IPS DF 4.7 (cell line): ENCODE measurements around the gene RASL10A.
A peak's percentile ranks its signal among the peaks of the same experiment; 100 is the strongest.

Experiments
- DNase-seq: peaks from one replicate; pipeline ENCODE4 v3.0.0-alpha.2; 2013; ENCODE audit warnings: low spot score; ENCODE audit errors: extremely low read depth

Gene RASL10A

DNA sequence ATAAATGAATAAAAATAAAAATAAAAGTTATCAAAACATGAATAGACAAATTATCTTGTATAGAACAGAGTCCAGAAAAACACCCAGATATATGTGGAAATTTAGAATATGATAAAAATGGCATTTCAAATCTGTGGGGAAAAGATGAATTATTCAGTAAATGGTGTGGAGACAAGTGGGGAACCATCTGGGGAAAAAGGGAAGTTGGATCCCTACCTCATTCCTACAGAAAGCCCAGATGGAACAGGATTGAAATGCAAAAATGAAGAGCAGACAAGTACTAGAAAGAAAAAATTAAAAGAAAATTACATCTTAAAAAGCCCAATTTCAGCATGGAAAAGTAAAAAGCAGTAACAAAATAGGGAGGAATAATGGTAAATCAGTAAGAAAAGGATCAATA is 8.1 kb upstream of the RASL10A start:
- no peak for DNase-seq

- DNase-seq: no peak
Observed at GRCh38 chr22:29320546-29320945, 5.0 kb upstream of the RASL10A start.

DNA sequence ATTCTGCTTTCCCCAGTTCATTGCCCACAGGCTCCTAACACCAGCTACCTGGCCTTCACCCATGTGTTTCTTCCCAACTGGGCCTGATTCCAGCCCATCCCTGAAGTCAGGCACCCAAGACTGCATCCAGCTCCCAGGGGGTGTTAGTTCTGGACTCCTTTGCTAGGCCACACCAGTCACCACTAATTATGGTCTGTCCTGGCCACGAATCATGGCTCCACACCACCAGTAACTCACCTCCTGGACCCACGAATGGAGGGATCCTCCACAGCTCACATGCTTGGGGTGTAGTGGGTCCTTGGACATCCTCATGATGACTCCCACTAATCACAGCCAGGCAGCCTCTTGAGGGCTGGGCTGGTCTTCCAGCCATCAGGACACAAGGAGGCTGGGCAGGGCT is 3.6 kb upstream of the RASL10A start:
- no peak for DNase-seq

- no peak for DNase-seq
Observed at GRCh38 chr22:29317827-29318454, 2.4 kb upstream of the RASL10A start.

GRCh38 chr22:29316141-29316828 is 788 bp upstream of the RASL10A start:
- no peak for DNase-seq

GRCh38 chr22:29314537-29315285 is 786 bp downstream of the RASL10A start:
- no peak for DNase-seq

DNA sequence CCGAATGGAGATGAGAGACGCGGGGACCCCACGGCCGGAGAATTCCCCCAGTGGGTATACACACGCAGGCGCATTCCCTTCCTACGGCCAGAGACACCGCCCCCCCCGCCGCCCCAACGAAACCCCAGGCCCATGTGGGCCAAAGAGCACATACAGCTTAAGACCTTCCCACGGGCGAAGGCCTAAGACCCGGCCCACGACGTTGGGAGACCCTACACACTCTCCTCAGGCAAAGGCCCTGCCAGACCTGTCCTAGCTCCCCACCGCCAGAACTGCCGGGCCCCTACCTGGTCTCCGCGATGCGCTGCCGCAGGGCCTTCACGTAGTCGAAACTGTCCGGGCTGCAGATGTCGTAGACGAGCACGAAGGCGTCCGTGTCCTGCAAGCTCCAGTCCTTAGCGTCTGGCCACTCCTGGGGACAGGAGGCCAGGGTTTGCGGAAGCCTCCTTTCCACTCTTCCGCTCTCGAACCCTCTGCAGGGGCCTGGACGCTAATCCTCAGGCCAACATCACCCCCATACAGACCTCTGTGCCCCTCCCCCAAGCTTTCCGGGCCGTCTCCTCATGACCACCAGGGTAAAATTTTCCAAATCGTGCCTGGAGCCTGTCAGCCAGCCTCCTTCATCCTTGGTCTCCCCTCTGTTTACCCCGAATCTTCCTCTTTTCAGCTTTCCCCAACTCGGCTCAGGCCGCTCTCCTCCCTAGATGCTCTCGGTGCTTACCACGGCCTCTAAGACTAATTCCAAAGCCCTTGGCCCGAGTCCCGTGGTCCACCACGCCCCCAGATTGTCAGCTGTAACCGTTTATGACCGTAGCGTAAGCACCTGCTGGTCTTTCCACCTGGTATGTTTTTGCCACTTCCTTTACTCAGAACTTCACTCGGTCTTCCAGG is 1.7 kb downstream of the RASL10A start:
- no peak for DNase-seq

GRCh38 chr22:29313126-29313575 is 2.3 kb downstream of the RASL10A start:
- peak; percentile 53 for DNase-seq

- DNase-seq: no peak
Observed at GRCh38 chr22:29312218-29313125, 3.0 kb downstream of the RASL10A start.

DNA sequence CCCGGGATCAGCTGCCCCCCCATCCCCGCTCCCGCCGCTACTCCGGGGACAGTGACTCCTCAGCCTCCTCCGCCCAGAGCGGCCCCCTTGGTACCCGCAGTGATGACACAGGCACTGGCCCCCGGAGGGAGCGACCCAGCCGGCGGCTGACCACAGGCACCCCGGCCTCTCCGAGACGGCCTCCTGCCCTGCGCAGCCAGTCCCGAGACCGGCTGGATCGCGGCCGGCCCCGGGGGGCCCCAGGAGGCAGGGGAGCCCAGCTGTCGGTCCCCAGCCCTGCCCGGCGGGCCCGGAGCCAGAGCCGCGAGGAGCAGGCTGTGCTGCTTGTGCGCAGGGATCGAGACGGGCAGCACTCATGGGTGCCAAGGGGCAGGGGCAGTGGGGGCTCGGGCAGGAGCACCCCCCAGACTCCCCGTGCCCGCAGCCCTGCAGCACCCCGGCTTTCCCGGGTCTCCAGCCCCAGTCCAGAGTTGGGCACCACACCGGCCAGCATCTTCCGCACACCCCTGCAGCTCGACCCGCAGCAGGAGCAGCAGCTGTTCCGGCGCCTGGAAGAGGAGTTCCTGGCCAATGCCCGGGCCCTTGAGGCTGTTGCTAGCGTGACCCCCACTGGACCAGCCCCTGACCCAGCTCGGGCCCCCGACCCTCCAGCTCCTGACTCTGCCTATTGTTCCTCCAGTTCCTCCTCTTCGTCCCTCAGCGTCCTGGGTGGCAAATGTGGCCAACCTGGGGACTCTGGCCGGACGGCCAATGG is 3.9 kb downstream of the RASL10A start:
- no peak for DNase-seq

- DNase-seq: no peak
Observed at GRCh38 chr22:29310863-29311339, 4.6 kb downstream of the RASL10A start.

- DNase-seq: no peak
Observed at GRCh38 chr22:29310065-29310862, 5.2 kb downstream of the RASL10A start.

DNA sequence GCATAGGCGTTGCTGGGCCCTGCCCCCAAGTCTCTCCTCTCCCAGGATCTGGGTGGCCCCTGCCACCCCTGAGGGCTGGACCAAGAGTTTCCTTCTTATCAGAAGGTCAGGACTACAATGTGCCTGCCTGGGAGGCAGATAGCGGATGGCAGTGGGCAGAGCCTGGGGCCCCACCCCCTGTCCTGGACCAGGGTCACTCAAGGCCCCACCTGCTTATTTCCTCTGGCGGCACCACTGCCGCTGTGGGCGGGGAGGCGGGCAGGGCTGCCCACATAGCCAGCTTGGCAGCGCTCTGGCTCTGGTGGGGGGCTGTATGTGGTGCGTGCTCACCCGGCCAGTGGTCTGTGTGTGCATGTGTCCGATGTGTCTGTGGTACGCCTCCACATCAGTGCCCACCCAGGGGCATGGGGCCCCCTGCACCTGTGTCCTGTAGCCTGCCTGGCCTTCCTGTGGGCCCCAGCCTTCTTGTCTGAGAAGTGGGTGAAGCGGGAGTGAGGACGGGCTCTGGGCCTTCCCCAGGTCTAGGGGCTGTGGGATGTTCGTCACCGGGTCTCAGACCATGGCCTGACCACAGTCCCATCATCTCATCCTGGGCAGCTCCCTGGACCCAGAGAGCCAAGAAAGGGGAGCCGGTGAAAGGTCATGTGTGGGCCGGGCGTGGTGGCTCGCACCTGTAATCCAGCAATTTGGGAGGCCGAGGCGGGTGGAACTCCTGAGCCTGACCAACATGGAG is 6.0 kb downstream of the RASL10A start:
- DNase-seq: no peak

- DNase-seq: no peak
Observed at GRCh38 chr22:29308791-29309262, 6.7 kb downstream of the RASL10A start.

GRCh38 chr22:29308148-29308790 is 7.2 kb downstream of the RASL10A start:
- DNase-seq: no peak

DNA sequence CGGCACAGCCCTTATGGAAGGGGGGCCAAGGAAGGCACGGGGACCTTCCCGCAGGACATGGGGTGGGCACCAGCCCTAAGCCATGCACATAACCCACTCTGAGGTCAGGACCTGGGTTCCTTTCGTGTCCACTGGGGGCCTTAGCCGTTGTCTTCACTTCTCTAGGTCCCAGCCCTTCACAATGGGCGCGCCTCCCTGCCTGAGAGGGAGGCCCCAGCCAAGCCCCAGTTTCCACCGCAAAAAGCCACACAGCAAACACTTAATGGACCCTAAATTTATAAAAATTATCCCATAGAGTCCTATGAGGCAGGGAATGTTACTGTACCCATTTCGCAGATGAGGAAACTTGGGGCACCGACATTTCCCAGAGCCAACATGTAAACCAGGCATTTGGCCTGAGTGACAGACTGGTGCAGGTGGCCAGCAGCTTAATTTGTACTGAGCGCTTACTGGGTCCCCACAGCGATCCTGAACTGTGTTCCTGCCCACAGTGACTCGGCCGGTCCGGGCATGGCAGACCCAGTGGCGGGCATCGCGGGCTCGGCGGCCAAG is 7.8 kb downstream of the RASL10A start:
- DNase-seq: no peak
